GM19099 (cell line): ENCODE measurements around the gene C1orf216.

ENCODE experiments used
- POLR2A ChIP-seq: IDR thresholded peaks from 3 replicates; pipeline ENCODE4 v1.6.1; 2011; ENCODE audit warnings: low read depth; ENCODE audit not compliant: insufficient read length; ENCODE audit errors: extremely low read depth

Gene C1orf216

DNA sequence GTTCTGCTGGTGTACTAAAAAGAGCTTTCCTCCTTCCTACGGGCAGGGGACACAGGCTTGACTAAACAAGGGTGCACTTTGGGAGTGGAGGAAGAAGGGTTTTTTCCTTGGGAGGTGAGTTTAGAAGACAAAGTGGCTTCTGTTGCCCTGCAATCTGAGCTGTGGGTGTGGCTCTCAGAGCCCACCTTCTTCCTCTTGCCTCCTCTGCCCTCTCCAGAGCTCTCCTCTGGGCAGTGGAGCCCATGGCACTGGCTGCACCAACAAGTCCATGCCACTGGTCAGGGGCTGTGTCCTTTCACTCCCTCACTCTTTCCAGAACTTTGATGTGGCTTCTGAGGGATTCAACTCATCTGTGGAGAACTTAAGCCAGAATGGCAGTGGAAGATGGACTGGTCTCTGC, 51.8 kb downstream of the C1orf216 start:
- TF ChIP-seq POLR2A: no peak

DNA sequence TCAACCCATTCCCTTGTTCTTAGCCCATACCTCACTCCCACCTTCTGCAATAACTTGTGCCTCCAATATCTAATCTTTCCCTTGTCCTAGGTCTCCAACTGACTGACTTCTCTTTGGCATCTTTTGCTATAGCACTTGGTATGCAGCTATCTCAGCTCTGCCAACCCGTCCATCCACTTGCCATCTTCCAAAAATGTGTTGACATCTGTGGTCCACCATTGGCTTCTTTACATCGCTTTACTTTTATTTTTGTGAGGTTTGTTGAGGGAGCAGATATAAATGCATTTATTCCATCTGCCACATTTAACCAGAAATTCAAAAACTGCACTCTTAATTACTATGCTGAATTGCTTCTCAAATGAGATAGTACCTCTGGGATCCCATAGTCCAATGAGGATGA, 52.5 kb downstream of the C1orf216 start:
- no peak for TF ChIP-seq POLR2A
